SKM-1 (cell line): Measurements from ENCODE around the gene MSH4.
"Not testable (repeated sequence)": the region's sequence is repeated elsewhere in the genome, so short reads cannot be mapped to it uniquely, and the experiment has no call there.

Source experiments
- DNase-seq: peaks from one replicate; lab custom pipeline; 2025; ENCODE audit not compliant: unreplicated experiment; lab: John Stamatoyannopoulos, UW

The MSH4 gene

DNA sequence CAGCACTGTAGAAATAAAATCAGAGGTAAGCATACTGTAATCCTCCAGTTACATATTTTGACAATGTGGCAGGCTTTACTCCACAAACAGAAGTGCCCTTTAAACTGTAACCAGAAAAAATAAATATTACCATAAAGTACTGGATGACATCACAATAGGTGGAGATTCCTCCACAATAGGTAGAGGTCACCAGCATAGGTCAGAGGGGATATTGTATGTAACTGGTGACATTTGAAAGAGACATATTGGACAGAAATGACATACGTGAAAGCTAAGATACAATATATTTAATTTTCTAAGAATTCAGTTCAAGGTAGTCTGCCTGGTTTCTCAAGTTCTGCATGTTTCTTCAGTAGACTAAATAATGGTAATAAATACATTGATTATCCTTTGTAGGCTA is 135.6 kb downstream of the MSH4 start, which contains the start of gene ASB17:
Gene ASB17, minus strand, starts transcription at position 101 of the 400 bp plus-strand sequence. CDS start 113 bp downstream, outside the sequence.
- no peak for DNase-seq

DNA sequence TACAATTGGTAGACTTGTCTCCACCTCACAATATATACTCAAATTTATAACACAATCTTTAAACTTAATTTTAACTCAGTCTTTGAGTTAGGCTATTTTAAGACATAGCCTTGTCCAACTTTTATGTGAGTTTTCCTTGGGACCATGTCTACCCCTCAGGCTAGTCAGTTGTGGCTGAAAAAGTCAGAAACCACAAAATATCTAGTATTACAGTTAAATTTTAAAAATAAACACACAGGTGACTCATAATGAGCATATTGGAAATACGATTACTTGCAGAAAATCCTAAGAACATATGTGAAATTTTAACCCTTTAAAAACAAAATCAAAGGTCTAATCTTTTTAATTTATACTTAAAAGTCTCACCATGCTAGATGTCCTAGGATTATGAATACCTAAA is 140.4 kb downstream of the MSH4 start:
- no peak for DNase-seq

GRCh38 chr1:75943037-75943436 is 146.4 kb downstream of the MSH4 start:
- not testable (repeated sequence) for DNase-seq

DNA sequence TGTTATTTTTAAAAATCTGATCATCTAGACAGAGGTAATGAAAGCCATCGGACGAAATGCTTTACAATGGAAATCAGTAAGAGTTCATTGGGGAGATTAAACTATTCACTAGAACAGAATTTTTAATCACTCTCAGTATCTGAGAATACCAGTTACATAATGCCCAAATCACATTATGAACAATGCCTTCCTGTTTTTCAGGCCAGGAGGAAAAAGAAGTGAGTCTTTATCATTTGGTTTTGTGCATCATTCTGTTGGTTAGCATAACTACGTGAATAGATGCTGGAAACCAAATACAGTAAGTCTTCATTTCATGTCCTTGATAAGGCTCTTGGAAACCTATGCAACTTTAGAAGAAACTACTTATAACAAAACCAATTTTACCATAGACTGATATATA is 153.5 kb downstream of the MSH4 start:
- no peak for DNase-seq

GRCh38 chr1:75952016-75952415 is 155.3 kb downstream of the MSH4 start:
- DNase-seq = no peak

DNA sequence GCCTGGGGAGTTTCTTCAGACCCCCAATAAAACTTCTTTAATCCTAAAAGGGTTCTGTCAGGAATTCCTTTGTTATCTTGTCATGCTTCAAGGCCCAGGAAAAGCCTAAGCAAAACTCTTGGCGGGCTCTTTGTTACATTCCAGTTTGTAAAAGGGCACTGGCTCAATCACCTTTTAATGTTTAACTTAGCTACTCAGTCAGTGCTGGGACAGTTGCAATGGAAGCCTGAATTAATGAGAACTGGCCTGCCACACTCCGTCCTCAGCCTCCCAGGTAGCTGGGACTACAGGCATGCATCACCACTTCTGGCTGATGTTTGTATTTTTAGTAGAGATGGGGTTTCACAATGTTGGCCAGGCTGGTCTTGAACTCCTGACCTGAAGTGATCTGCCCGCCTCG is 156.8 kb downstream of the MSH4 start:
- DNase-seq = no peak

- DNase-seq = no peak
These were observed 157.9 kb downstream of the MSH4 start for GRCh38 chr1:75954586-75954985.
